Midbrain (tissue), 1 donor: ENCODE data around the gene CYP4F12.

ENCODE experiments used
- DNase-seq: peaks from one replicate; lab custom pipeline; 2025; lab: John Stamatoyannopoulos, UW

The CYP4F12 gene

DNA sequence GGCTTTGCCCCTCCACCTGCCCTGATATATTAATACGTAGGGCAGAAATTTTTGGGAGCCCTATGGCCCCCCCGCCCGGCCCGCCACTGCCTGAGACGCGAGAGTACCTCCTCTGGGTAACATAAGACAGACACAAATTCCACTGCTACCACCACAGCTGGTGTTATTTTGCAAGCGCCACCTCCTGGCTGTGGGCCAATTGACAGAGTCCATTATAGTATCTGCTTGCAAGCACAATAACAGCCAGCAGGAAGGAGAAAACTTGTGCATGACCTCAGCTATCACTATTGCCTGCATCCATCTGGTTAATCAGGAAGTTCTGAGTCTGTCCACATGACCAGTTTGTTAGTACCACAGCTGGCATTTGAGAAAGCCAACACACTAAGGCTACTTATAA, 29.6 kb downstream of the CYP4F12 start:
- no peak for DNase-seq

DNA sequence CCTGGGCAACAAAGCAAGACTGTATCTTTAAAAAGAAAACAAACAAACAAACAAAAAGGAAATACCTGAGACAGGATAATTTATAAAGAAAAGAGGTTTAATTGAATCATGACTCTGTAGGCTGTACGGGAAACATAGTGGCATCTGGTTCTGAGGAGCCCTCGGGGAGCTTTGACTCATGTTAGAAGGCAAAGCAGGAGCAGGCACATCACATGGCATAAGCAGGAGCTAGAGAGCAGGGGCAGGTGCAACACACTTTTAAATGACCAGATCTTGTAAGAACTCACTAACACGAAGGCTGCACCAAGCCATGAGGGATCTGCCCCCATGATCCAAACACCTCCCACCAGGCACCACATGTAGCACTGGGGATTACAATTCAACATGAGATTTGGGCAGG, 41.8 kb downstream of the CYP4F12 start:
- DNase-seq, result no peak

DNA sequence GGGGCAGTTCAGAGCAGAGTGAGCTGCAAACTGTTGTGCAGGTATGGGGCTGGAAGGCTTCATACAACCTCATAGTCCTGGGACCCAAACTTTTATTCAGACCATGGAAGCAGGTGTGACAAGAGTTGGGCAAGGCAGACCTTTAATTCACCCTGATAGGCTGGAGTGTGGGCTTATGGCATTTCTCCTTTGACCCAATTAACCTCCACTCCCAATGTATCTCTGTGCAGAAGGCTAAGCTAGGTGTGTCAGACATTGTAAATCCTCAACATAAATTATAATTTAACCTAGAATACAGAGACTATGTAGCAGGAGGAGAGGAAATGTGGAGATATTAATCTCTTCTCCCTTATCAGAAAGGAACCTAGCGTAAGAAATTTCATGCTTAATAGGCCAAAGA, 42.8 kb downstream of the CYP4F12 start:
- DNase-seq, result no peak

- no peak for DNase-seq
Measured at GRCh38 chr19:15717809-15718208, 44.9 kb downstream of the CYP4F12 start.

DNA sequence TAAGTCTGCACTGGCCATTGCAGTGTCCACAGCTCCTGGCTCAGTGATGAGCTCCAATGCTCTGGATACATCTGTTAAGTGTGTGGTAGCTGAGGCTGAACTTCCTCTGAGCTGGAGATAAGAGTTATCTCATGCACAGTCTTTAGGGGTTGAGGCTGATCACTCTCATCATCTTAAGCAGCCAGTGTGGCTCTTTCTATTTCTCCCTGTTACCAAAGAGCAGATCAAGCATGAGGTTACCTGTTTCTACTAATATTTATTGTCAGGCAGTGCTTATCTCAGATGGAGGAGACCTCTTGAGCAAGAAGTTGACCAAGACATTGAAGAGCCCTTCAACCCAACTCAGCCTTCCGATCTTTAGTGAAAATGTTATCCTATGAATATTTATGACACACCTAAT, 48.4 kb downstream of the CYP4F12 start:
- no peak for DNase-seq

GRCh38 chr19:15722956-15723355, 50.1 kb downstream of the CYP4F12 start:
- DNase-seq, result no peak

GRCh38 chr19:15727724-15728123, 54.8 kb downstream of the CYP4F12 start, which contains the start of gene OR10H2:
Gene OR10H2, plus strand, starts transcription at chr19:15728024. Its CDS starts 20 bp downstream, at chr19:15728044.
- no peak for DNase-seq

- DNase-seq, result no peak
Measured at GRCh38 chr19:15730538-15730937, 57.7 kb downstream of the CYP4F12 start.

GRCh38 chr19:15732388-15732787, 59.5 kb downstream of the CYP4F12 start:
- DNase-seq, result no peak

GRCh38 chr19:15733895-15734294, 61.0 kb downstream of the CYP4F12 start:
- no peak for DNase-seq

DNA sequence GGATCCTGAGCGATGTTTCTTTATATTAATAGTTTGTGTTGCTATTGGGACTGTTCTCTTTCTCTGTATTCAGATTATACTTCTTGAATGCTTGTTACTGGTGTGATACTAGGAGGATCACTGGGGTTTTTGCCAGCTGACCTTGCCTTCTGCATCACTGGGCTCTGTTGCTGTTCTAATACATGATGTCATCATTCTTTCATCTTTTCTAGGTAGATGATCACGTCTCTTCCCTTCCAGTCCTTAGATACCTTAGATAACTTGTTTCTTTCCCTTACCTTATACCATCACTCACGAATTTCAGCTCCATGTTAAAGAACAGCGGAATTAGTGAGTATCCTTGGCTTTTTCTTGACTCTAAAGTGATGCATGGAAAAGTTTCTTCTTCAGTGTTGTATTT, 64.8 kb downstream of the CYP4F12 start, which contains the start of gene OR10H3:
OR10H3 (plus strand) TSS at position 264 of the 400 bp plus-strand sequence. CDS start 3,408 bp downstream, outside the sequence.
- no peak for DNase-seq

DNA sequence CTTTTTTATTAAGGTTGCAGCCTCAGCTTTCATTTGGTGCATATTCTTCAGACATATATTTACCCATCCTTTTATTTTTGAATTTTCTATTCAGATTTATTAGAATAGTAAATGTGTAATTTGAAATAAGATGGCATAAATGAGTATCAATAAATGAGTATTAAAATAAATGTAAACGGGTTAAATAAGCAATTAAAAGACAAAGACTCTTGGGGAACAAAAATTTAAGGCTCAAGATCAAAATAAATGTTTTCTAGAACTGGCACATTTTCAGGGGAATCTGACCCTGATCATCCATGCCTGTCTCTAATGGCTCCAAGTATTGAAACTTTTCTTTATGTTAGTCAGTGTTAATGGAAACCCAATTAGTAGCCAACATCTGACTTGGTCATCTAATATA, 67.9 kb downstream of the CYP4F12 start:
- no peak for DNase-seq
